ENCODE measurements around the gene NDUFV2.
"Not testable (repeated sequence)": the region's sequence is repeated elsewhere in the genome, so short reads cannot be mapped to it uniquely, and the experiment has no call there.

NDUFV2 gene

GRCh38 chr18:9091066-9091476, 11.4 kb upstream of the NDUFV2 start:
- peak; percentile 70 for DNase-seq

GRCh38 chr18:9092665-9093064, 9.8 kb upstream of the NDUFV2 start:
- DNase-seq: no peak

GRCh38 chr18:9093109-9093508, 9.4 kb upstream of the NDUFV2 start:
- DNase-seq: not testable (repeated sequence)

GRCh38 chr18:9094307-9095226, 7.9 kb upstream of the NDUFV2 start:
- peak; percentile 30 for DNase-seq

- DNase-seq: peak; percentile 66
Observed at GRCh38 chr18:9095297-9096006, 7.0 kb upstream of the NDUFV2 start.

- no peak for DNase-seq
Observed at GRCh38 chr18:9096007-9096371, 6.5 kb upstream of the NDUFV2 start.

- no peak for DNase-seq
Observed at GRCh38 chr18:9096685-9097084, 5.8 kb upstream of the NDUFV2 start.

GRCh38 chr18:9097349-9097748, 5.2 kb upstream of the NDUFV2 start:
- DNase-seq: no peak

- DNase-seq: no peak
Observed at GRCh38 chr18:9100796-9101195, 1.7 kb upstream of the NDUFV2 start.

- peak; percentile 80 for DNase-seq
Observed at GRCh38 chr18:9101730-9102507, 580 bp upstream of the NDUFV2 start.

- peak; percentile 50 for DNase-seq
Observed at GRCh38 chr18:9103376-9103873, 926 bp downstream of the NDUFV2 start.

GRCh38 chr18:9104244-9104901, 1.9 kb downstream of the NDUFV2 start:
- DNase-seq: no peak

GRCh38 chr18:9105420-9105819, 2.9 kb downstream of the NDUFV2 start:
- no peak for DNase-seq

- DNase-seq: no peak
Observed at GRCh38 chr18:9106094-9106493, 3.6 kb downstream of the NDUFV2 start.

- peak; percentile 41 for DNase-seq
Observed at GRCh38 chr18:9106800-9107584, 4.5 kb downstream of the NDUFV2 start.

- DNase-seq: no peak
Observed at GRCh38 chr18:9108911-9109310, 6.4 kb downstream of the NDUFV2 start.

- DNase-seq: no peak
Observed at GRCh38 chr18:9109523-9109922, 7.0 kb downstream of the NDUFV2 start.

GRCh38 chr18:9113468-9114149, 11.1 kb downstream of the NDUFV2 start:
- no peak for DNase-seq

- no peak for DNase-seq
Observed at GRCh38 chr18:9115984-9116383, 13.5 kb downstream of the NDUFV2 start.

- peak; percentile 75 for DNase-seq
Observed at GRCh38 chr18:9117980-9118841, 15.7 kb downstream of the NDUFV2 start.
